GM21447 (cell line): ENCODE measurements around the gene UBE2D1.

Source experiments
- ATAC-seq: cut with Tn5 transposase; IDR thresholded peaks from one replicate; pipeline ENCODE4 v1.9.1; 2021; ENCODE audit not compliant: unreplicated experiment

UBE2D1 gene

DNA sequence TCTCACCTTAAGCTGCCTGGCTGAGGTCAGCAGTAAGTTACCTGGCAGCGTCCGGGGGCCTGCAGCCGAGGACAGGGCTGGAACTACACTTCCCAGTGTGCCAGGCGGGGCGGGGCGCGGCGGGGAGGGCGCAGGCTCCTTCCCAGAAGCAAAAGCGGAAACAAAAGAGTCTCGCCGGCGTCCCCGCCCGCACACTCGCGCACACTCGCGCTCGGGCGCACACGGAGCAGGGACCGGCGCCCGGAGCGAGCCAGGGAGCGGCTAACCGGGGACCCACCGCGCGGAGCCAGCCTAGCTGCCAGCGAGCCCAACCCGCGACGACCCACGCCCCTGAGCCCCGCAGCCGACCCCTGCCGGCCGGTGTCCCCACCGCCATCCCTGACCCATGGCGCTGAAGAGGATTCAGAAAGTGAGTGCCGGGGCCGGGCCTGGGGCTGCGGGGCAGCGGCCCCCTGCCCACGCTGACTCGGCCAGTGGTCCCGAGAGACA lies at the start of gene UBE2D1:
TSS of gene UBE2D1 (plus strand) at position 190 of the 489 bp plus-strand sequence. CDS start at position 386, 196 bp downstream.
- ATAC-seq: peak; percentile 97

DNA sequence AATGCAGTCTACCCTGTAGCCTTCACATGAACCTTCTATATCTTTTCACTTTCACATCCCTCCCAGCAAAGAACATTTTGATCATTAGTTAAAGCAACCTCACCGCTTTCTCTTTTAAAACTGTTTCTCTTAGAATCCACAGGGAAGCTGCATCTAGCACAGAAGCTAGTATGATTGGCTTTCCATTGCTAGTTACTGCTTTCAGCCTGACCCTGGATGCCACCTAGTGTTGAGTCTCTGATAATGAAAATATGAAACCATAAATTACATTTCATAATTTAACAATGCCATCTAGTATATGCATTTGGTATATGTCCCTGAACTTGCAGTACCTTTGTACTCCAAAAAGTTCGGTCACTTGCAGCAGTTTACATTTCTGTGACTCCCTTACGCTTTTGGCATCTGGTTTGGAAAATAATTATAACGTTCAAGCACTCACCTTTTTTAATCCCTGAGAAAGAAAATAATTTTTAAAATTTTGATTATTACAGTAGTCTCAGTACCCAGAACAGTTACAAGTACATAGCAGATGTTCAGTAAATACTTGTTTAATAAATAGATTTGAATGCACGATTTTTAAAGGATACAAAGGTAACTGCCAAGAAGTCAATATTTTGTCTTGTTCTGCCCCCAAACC lies 43.1 kb upstream of the UBE2D1 start:
- ATAC-seq: peak; percentile 84

DNA sequence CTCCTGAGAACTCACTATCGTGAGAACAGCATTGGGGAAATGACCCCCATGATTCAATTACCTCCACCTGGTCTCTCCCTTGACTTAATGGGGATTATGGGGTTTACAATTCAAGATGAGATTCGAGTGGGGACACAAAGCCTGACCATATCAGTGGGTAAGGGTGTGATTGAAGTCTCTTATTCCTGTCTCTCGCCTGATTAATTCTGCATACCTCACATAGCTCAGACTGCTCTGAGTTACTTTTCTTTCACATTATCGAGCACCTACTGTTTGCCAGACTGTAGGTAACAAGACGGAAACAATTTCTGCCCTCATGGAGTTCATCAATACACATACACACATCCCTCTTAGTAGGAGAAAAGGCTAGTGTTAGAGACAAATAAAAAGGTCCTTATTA lies 40.8 kb upstream of the UBE2D1 start:
- ATAC-seq: no peak

DNA sequence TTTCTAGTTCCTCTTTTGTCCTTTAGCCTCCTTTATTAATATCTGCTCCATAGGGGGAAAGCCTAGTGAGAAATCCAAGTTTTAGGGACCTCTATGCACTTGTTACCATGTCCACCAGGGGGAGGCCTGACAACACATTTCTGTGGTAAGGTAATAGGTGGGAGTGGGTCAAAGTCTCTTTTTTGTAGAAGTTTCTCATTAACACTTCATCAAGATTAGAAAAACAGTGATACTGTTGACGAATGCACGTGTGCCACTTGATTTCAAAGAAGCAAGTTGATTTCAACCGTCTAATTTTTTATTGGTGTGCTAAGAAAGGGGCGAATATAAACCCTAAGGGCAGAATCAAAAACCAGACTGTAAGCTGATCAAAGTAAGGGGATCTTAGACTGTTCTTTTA lies 35.2 kb upstream of the UBE2D1 start:
- ATAC-seq: peak; percentile 95

DNA sequence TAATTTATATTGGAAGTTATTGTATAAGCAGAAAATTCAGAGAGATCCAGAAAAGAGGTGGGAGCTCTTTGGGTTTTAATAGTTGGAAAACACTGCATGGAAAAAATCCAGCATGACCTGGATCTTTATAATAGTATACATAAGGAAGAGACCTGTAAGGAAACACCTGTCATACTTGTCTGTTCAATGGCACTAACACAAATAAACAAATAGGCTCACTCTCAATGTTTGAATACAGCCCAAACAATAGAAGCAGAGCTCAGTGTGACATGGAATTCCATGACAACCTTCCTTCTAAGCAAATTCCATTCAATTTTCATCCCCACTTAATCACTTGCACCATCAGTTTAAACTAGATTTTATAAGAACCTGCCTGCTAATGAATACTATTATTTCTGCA lies 34.1 kb upstream of the UBE2D1 start:
- ATAC-seq: no peak

DNA sequence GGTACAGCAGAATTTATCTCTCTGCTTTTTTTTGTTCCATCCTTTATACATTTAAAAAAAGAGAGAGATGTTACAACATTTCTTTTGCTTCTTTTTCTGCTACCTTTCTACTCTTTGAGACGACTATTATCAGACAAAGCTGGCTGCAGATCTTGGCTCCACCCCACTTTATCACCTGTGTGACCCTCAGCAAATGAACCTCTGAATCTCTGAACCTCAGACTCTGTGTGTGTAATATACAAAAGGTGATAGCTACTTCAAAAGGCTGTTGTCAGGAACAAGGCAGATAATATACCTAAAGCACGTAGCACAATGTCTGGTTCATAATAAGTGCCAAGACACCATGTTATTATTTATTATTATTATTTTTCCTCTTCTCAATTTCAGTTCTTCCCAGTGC lies 32.6 kb upstream of the UBE2D1 start:
- no peak for ATAC-seq

DNA sequence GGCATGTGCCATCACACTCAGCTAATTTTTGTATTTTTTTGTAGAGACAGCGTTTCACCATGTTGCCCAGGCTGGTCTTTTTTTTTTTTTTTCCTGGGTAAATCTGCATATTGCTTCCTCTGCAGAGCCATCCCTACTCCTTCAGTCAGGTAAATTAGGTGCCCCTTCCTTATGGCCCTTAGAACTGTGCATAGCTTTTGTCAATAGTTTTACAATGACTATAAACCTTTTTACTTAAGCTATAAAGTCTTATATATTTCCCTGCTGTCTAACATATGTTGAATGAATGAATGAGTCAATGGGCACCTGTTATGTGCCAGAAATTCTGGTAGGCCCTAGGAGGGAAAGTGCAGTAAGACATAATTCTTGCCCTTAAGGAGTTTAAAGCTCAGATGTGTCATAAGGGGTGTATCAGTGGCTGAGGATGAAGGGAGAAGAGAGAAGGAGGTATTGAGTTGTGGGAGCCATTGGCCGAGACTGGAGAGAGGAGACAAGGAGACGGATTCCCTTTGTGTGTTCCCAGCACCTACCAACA lies 30.6 kb upstream of the UBE2D1 start:
- ATAC-seq: no peak

DNA sequence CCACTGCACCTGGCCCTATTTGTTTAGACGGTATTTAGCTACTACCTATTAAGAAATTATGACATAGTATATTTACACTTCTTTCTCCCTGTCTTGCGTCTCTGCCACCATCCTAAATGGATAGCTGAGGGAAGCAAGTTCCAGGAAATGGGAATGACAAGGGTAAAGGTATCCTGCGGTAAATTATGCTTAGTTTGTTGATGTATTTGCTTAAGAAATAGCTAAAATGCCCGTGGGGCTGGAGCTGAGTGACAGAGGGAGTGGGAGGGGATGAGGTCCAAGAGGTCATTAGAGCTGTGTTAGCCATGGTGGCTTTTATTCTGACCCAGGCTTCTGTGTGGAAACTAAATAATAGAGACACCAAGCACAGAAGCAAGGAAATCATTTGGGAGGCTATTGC lies 29.0 kb upstream of the UBE2D1 start:
- no peak for ATAC-seq

DNA sequence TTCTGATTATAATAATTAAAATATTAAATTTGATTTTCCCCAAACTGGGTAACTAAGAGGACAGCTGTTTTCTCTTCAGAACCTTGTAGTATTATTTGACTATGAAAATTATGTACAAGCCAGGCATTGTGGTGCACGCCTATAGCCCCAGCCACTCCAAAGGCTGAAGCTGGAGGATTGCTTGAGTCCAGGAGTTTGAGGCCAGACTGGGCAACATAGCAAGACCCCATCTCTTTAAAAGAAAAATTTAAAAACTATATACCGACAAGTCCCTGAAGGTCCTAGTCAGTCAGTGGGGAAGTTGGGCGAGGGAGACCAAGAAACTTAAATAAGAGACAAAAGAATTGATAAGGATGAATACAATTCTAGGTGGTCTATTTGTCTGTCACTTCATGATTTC lies 27.1 kb upstream of the UBE2D1 start:
- ATAC-seq: no peak

DNA sequence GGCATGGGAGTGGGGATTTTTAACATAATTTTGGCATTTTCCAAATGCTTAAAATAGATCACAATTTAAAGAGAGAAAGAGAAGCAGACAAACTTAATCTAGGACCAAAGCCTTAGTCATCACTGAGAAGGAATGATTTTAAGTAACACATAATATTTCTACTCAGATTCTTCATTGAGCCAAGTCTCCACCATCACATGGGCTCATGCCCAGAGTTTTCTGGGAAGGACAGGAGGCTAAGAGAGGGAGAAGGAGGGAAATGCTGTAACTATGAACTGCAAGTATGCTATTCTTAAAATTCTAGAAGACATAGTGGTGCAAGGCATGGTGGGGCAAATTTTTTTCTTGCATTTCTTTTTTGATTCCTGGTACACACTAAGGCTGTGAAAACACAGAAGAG lies 23.8 kb upstream of the UBE2D1 start:
- ATAC-seq: no peak

DNA sequence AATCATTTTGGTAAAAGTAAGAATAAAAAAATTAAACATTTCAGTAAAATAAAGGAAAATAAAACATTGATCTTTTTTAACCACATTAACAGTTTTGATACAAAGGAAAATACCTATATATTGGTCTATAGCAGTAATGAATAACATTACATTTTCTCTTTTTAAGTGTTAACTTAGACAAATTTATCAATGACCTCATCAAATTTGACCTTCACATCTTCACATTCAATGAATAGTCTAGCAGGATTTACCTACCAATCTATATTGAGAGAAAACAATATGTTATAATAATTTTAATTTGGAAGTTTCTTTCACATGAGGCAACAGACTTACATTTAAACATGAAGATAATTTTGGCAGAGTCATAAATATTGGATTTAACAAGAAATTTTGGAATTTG lies 17.9 kb upstream of the UBE2D1 start:
- no peak for ATAC-seq

DNA sequence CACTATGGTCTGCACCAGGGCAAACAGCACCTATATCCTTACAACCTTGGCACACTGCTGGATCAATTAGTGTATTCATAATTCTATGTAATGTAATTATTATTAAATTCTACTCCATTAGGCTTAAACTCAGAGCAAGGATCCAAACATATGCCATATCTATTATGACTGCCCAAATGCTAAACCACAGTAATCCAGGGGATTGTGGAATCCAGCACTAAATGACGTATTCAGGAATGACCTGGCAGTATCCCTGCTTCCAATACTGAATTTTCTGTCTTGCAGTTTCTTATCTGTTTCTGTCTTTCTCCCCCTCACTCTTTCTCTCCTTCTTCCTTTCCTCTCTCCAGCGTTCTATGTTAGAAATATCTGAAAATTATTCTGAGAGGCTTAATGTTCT lies 16.5 kb upstream of the UBE2D1 start:
- no peak for ATAC-seq

DNA sequence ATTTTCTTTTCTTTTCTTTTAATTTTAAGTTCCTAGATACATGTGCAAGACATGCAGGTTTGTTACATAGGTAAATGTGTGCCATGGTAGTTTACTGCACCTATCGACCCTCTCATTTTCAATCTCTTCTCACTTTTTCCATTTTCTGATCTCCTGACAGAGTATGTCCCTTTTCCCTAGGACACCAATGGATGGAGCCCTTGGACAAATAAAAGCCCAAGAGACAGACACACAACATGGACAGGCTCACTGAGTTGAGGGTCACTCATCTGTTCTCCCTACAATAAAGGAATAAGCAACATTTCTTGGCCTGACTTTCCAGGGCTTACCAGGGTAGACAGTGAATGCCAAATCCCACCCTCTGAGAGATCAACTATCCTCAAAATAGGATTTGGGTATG lies 15.2 kb upstream of the UBE2D1 start:
- ATAC-seq: no peak

DNA sequence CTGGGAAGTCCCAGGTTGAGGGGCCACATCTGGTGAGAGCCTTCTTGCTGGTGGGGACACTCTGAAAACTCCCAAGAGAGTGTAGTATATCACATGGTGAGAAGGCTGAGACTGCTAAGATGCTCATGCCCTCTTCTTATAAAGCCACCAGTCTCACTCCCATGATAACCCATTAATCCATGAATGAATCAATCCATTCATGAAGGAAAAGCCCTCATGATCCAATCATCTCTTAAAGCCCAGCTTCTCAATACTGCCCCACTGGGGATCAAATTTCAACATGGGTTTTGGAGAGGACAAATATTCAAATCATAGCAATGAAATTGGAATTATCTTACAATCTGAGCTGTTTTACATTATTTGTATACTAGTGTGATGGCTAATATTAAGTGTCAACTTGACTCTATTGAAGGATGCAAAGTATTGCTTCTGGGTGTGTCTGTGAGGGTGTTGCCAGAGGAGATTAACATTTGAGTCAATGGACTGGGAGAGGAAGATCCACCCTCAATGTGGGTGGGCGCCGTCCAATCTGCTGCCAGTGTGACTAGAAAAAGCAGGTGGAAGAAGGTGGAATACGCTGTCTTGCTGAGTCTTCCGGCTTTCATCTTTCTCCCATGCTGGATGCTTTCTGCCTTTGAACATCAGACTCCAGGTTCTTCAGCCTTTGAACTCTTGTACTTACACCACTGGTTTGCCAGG lies 14.3 kb upstream of the UBE2D1 start:
- no peak for ATAC-seq

DNA sequence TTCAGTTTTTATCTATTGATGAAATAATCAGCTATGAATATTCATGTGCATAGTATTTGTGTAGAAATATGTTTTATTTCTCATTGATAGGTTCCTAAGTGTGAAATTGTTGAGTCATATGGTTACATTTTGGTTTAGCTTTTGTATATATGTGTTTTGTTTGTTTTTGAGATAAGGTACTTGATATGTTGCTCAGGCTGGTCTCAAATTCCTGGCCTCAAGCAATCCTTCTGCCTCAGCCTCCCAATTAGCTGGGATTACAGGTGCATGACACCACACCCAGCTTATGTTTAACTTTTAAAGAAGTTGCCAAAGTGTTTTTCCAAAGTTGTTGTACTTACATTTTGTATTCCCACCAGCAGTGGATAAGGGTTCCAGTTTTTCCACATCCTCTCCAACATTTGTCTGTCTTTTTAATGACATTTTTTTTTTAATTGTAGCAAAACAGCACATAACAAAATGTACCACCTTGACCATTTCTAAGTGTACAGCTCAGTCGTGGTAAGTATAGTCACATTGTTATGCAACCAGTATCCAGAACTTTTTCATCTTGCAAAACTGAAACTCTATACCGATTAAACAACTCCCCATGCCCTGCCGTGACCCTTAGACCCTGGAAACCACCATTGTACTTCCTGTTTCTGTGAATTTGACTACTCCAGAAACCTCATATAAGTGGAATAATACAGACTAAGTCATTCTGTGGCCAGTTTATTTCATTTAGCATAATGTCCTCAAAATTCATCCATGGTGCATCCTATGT lies 12.6 kb upstream of the UBE2D1 start:
- peak; percentile 87 for ATAC-seq

DNA sequence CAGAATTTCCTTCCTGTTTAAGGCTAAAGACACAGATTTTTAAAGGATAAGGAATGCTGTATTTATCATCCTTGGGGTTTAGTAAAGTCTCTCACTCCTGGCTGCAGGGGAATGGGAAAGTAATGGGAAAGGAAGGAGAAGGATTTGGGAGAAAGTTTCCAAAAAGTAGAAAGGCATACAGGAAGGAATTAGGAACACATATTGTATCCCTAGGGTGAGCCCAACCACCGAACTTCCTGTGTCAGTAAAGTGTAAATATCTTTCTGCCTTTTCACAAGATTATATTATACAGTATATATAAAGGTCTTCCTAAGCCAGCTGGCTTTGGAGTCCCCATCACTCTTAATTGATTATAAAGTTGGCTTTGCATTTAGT lies 12.0 kb upstream of the UBE2D1 start:
- no peak for ATAC-seq

DNA sequence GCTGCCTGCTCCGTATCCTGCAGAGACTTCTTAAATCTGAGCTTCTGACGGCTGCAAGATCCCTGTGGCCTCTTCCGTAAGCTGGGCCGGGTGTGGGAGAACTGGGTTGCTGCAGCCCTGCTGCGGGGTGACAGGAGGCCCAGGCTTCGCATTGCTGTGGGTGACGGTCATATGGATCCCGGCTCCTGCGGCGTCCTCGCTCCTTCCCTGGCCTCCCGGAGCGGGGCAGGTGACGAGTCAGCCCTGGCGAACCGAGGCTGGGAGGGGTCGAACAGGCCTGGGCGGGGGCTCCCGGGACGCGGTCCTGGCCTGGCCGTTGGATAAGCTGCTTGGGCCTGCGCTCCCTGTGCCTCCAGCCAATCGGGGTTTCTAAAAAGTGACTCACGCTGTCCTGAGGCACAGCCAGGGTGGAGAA lies 7.8 kb upstream of the UBE2D1 start:
- no peak for ATAC-seq

DNA sequence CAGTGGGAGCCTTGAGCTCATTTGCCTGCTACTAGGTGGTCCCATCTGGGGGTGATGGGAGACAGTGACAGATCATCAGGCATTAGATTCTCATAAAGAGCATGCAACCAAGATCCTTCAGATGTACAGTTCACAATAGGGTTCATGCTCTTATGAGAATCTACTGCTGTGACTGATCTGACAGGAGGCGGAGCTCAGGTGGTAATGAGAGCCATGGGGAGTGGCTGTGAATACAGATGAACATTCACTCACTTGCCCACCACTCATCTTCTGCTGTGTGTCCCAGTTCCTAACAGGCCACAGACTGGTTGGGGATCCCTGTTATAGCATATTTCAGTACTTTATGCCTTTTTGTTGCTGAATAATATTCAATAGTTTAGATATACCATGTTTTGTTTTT lies 6.6 kb upstream of the UBE2D1 start:
- no peak for ATAC-seq

DNA sequence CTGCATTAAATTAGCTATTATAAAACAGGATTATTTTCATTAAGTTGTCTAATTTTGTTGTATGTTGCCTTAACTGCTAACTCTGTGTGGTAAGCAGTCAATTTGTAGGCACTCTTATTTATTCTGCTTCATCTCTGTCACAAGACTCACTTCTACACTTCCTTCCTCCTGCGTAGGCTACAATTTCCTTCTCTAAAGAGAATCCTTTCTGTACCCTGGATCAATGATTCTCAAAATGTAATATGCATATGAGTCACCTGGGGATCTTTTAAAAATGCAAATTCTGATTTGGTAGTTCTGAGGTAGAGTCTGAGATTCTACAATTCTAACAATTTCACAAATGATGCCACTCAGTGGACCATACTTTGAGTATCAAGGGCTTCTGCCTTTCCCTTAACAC lies 4.4 kb upstream of the UBE2D1 start:
- ATAC-seq: no peak

DNA sequence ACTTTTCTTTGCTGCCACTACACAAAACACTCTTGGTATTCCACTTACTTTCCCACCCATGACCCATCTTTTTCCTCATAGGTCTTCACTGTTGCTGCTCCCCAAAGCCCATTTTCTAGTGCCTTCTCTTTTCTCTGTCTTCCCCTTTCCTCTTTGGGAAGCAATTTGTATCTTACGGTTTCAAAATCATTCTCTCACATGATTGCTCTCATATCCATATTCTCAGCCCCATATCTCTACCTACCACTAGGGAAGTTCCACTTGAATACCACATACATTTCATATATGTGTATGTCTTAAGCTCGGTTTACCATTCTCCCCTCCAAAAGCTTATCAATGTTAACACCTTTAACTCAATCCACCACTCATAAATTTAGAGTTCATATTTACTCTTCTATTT lies 3.2 kb upstream of the UBE2D1 start:
- ATAC-seq: no peak

DNA sequence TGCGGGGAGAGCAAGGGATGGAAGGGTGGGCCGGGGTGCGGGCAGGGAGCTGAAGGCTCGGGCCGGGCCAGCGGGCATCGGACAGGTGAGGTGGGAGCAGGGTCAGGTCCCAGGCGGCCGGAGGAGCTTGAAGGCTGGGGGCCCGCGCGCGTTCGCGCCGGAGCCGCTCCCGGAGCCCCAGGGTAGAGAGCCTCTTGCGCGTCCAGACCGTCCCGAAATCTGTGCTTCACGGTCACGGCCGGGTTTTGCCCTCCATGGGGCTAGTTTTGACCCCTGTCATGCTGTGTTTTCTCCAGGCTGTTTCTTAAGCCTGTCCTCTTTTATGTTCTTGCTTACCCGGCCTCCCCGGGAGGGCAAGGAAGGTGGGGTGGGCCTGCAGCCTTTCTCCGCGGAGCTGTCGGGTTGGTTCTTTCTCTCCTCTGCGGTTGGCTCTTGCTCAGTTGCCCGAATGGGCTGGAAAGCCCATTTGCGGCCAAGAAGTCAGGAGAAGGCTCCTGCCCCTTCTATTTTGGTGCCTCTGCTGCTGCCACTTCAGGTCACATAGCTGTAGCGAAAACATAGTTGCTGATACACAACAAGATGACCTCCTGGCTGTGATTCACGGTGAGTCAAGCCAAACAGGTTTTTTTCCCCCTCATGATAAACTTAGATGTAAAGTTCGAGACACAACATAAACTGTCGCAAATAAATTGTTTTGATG lies 650 bp downstream of the UBE2D1 start:
- ATAC-seq: peak; percentile 46
